EH (cell line): Measurements from ENCODE around the gene RPGRIP1.
"Not testable (repeated sequence)": the region's sequence is repeated elsewhere in the genome, so short reads cannot be mapped to it uniquely, and the experiment has no call there.

Experiments
- DNase-seq: peaks from one replicate; pipeline ENCODE4 v3.0.0-alpha.2; 2015; ENCODE audit warnings: low read depth

Gene RPGRIP1

DNA sequence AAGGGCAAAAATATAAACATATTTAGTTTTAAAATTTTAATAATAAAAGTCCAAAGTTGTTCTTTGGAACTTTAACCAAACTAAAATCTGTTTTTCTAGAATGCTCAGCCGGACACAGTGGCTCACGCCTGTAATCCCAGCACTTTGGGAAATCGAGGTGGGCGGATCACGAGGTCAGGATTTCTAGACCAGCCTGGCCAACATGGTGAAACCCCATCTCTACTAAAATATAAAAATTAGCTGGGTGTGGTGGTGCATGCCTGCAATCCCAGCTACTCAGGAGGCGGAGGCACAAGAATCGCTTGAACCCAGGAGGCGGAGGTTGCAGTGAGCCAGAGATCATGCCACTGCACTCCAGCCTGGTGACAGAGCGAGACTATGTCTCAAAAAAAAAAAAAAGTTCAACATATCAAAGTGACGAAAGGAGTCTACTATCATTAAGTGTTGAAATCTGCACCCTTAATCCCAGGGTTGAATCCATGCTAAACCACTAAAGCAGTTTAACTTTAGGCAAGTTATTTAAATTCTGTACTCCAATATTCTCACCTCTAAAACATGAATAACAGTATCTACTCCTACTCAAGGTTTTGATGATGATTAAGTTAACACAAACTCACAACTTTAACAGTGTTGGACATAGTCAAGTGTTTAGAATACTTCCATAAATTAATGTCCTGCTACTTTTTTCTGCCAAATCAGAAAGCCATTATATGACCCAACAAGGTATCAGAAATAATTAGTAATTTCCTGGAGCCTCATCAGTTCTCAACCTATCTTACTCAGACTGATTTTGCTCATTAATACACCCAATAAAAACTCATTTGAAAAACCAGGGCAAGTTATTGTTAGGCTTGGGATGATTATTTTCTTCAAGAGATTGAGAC lies 21.6 kb upstream of the RPGRIP1 start:
- DNase-seq = no peak

DNA sequence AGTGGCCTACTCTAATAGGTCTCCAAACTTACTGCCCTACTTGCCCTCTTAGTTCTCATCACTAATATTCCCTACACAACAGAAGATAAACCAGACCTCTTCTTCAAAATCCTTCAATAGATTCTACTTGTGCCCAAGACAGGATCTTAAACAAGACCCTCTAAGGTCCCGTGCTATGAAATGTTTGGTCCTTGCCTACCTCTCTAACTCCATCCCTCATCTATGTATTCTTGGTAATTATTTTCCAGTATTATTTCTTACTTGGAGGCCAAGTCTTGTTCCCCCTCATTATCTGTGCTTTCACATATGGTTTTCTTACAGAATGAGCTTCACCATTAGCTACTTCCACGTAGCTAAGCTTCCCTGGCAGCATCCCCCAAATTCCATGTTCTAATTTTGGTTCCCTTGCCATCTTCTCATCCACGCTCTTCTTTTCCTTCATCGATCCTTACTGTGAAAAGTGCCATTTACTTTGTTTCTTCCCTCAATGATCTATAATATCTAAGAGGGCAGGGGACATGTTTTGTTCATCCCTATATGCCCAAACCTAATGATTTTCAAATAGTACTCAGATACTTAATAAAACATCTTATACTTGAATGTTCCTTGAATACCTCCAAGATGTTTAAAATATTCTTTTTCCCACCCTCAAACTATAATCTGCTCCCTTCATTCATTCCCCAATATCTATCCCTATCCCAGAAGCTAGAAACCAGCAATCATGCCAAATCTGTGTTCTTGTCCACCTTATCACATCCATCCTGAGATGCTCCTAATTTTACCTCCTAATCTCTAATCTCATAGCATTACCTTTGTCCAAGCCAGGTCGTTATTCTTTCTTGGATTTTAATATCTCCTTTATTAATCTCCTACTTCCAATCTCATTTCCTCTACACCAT lies 20.7 kb upstream of the RPGRIP1 start:
- no peak for DNase-seq

DNA sequence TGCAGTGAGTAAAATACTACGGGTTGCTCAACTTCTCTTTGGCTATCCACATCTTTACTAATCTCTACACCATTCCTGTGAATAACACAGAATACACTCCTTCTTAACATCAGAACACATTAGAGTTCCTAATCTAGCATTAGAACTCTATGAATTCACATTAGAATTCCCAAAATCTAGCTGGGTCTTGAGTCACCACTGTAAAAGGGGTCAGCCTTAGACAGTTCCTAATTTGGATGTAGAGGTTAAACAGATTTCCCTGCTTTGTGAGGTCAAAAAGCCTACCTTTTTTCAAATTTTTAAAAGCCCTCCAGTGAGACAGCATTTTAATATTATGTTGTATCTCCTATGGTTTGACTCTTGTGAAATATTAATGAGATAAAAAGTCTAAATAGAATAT lies 18.1 kb upstream of the RPGRIP1 start:
- DNase-seq = no peak

DNA sequence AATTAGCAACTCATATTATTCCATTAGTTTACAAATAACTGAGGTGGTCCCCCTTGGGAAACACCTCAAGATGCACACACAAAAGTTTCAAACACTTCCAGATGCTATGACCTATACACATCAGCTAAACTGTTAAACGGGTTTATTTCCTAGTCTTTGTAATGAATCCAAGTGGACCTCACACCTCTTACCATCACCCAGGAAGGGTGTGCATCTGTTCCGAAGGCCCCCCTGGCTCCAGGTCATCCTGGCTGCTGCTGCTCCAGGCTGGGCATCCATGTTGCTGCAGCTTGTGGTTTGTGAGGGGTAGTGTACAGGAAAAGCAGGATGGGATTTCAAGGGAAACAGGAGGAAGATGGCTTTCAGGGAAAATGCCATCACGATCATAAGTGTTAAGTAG lies 17.5 kb upstream of the RPGRIP1 start:
- no peak for DNase-seq

DNA sequence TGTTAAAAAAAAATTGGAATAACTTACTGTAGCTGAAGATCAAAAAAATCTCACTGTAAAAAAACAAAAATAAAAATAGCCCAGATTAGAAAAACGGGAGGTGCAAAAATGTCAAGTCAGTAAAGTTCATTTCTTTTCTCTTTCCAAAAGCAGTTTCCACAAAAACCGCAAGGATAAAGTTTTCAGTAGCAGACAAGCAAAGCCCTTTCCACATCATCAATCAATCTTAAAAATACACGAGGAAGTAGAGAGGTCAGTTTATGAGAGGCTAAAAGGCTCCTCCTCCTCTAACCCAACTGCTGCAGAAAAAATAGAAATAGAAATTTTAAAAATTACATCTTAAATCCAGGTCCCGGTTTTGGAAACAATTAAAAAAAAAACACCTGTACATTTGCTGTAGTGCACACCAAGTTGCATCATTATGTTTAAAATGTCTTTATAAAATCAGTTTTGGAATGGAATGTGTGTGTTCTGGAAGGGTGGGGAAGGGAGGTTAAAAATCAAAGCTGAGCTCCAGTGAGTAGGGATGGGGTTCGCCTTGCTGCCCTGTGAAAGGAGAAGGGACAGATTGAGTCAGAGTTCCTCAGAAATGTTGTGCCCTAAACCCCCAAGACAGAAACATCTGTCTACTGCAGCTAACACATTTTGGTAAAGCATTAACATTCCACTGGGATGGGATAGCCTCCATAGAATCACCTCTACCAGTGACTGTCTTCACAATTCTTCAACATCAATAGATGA lies 16.4 kb upstream of the RPGRIP1 start:
- peak; percentile 36 for DNase-seq

DNA sequence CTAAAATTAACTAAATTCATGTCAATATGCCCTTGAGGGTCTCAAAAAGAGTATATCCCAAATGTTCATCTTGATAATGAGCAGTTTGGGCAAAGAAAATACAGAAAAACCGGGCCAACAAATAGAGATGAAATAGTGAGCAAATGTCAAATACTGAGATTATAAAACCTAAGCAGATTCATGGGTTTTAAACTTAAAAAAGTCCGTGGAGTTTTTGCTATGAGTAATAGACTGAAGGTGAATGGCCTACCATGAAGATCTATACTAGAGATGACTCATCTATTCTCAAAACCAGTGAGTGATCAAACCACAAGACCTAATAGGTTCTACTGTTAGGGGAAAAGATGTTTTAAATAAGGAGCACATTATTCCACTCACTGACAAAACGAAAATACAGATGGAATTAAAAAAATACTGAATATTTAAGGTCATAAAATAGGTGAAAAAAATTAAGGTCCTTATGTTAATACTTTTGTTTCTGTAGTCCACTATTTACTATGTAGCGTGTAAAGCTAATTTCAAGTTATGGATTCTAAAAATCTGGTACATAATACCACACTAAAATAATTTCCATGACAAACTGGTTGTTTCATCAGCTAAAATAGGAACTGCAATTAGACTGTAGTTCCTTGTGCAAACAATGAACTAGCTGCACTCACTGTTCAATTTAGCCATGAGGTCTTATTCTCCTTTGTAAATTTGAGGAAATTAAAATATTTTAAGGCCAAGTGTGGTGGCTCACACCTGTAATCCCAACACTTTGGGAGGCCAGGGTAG lies 15.7 kb upstream of the RPGRIP1 start:
- peak; percentile 80 for DNase-seq

DNA sequence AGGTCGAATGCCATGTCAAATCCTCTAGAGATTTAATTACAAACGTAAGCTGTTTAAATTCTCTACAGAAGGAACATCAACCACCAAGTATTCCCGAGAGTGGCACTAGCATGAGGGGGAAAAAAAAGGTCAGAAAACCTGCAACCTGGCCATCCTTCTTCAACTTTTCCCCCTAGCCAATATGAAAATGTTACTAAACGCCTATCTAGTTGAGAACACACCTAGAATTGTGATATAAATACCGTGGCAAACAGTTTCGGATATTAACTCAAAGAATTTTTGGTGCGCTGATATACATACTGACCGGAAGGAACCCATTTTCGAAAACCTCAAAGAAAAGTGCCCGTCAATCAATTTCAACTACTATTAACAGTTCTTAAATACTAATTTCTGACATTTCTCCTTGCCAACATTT lies 12.4 kb upstream of the RPGRIP1 start:
- peak; percentile 7 for DNase-seq

DNA sequence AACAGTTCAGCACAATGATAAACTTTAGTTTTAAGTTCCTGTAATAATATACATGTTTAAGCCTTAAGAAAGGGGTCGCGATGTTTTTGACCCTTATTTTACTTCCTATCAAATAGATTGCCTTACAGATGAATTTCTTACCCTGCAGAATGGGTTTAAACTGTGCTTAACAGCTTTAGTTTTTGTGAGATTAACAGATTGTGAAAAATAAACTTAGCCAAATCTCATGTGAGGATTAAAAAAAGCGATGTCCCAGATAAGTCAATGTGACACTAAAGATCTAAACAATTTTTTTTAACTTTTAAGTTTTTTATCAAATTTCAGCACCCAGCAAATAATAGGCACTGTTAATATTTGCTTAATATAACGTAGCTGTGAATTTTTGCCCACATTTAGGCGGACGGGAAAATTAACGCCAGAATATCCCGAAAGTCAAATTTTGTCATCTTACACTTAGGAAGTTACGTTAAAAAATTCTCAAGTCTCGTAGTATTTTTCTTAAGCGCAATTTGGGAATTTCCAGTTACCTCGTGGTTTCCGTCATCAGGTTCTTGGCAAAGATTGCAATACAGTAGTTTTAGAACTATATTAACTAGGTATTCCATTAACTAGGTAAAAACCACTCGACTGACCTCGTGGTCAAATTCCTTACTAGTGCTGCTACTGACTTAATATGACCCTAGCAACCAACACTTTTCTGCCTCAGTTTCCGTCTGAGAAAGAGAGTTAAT lies 11.8 kb upstream of the RPGRIP1 start:
- peak; percentile 32 for DNase-seq

DNA sequence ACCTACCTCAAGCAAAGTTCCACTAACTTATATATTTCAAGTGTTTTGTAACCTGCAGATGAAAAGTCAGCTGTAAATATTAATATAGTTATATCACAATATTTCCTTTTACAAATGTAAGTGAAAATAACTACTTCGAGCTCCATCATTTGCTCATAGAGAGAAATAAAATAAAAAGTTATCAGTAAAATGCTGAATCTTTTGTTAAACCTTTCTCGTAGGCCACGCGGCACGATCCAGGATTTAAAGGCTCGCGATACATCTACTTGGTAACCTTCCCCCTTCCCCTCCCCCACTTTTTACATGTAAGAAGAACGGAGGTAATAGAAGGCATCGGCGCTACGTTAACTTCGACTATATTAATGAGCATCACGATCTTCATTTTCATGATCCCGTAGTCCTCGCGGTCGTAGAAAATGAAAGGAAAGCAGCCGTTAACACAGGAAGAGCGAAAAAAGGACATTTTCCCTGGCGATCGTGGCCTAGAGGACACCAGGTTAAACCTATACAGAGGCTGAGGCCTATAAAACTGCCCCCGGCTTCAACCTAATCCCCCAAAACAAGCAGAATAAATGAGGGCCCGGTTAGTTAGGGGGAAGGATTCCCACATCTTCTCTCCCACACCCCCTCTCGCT lies 11.1 kb upstream of the RPGRIP1 start:
- peak; percentile 71 for DNase-seq

DNA sequence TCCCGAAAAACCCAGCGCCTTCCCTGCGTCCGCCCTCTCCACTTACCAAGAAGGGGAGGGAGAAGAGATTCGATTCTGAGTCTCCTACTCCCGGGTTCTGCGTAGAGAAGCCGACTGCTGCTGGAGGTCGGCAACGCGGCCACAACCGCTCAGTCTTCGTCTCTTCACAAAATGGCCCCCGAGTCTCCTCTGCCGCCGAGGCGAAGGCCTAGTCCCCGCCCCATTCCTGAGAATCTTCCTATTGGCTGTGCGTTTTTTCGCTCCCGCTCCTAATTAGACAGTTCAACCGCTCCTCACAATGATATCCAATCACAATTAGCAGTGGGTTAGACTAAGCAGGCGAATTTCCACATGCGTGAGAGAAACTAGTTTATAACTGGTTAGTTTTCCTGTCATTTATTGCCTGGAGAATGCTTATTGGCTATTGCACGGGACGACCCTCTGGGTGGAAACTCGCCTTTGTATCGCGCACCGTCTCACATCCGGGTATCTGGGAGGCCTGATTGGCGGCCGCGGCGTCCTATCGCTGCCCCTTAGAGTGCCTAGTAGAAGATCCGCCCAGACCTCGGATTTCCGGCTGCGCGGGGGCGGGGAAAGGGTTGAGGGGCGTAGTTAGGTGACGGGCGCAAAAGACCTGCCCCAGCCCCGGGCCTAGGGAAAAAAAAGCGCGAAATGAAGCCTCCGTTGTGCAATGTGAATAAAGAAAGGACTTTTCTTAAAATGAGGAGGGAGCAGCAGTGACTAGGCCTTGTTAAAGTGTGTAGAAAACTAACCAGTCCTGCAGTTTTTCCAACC lies 10.4 kb upstream of the RPGRIP1 start, which contains the start of gene HNRNPC:
HNRNPC (minus strand) TSS at position 191 of the 795 bp plus-strand sequence. CDS start 35,249 bp downstream, outside the sequence.
- peak; percentile 100 for DNase-seq

DNA sequence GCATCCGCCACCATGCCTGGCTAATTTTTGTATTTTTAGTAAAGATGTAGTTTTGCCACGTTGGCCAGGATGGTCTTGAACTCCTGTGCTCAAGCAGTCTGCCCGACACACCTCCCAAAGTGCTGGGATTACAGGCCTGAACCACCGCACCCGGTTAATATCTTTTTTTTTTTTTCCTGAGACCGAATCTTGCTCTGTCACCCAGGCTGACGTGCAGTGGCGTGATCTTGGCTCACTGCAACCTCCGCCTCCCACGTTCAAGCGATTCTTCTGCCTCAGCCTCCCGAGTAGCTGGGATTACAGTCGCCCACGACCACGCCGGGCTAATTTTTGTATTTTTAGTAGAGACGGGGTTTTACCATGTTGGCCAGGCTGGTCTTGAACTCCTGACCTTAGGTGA lies 7.2 kb upstream of the RPGRIP1 start:
- DNase-seq = not testable (repeated sequence)

DNA sequence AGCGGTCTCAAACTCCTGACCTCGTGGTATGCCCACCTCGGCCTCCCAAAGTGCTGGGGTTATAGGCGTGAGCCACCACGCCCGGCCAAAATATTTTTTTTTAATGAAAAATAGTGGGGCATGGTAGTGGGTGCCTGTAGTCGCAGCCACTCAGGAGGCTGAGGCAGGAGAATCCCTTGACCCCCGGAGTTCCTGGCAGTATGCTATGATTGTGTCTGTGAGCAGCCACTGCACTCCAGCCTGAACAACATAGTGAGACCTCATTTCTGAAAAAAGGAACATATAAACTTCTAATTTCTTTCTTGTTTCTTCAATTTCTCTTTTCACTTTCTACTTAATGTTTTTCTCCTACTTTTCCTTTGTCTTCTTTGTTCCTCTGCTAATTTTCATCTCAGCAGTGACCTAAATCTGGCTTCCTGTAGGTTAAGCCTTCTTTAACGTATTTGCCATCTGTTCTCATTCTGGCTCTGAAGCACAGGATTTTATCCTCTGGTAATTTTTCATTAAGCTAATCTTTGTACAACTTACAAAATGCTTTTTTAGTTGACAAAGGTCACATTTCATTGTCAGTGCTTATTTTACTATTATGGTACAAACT lies 4.5 kb upstream of the RPGRIP1 start:
- no peak for DNase-seq

DNA sequence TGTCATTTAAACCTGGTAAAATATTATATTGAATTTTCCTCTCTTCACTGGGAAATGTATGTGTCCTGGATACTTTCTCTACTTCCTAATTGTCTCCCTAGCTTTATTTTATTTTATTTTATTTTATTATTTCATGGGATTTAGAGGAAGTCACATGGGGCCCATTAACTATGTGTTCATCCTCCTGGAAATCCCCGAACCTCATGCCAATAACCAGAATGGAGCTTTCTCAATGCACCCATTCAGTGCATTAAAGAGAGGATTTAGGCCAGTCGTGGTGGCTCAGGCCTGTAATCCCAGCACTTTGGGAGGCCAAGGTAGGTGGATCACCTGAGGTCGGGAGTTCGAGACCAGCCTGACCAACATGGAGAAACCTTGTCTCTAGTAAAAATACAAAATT lies 1.3 kb upstream of the RPGRIP1 start:
- DNase-seq = no peak

DNA sequence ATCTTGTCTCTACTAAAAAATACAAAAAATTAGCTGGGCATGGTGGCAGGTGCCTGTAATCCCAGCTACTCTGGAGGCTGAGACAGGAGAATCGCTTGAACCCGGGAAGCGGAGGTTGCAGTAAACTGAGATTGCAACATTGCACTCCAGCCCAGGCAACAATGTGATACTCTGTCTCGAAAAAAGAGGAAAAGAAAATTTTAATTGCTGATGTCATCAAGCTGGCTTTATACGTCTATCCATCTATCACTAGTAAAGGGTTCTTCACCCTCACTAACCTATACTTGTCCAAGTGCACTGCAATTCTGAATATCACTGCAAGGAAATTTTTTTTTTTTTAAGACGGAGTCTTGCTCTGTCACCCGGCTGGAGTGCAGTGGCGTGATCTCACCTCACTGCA lies 2.0 kb downstream of the RPGRIP1 start:
- not testable (repeated sequence) for DNase-seq

DNA sequence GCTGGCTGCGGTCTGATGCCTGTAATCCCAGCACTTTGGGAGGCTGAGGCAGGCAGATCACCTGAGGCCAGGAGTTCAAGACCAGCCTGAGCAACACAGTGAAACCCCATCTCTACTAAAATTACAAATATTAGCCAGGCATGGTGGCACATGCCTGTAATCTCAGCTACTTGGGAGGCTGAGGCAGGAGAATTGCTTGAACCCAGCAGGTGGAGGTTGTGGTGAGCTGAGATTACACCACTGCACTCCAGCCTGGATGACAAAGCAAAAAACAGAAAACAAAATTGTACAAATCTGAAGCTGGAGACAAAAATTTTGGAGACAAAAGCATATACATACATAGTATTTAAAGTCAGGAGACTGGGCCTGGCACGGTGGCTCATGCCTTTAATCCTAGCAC lies 6.6 kb downstream of the RPGRIP1 start:
- not testable (repeated sequence) for DNase-seq

DNA sequence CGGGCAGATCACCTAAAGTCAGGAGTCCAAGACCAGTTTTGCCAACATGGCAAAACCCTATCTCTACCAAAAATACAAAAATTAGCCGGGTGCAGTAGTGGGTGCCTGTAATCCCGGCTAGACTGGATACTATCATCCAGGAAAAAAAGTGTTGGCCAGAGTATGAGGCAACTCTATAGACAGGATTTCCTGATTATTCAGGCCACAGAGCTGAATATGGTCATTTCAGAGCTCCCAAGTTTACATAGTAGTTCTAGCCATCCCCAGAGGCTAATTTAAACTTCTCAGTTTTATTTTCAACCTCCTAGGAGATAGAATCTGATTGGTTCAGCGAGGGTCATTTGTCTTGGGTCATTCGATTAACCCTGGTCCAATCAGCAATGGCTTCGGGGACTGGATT lies 7.3 kb downstream of the RPGRIP1 start:
- no peak for DNase-seq

DNA sequence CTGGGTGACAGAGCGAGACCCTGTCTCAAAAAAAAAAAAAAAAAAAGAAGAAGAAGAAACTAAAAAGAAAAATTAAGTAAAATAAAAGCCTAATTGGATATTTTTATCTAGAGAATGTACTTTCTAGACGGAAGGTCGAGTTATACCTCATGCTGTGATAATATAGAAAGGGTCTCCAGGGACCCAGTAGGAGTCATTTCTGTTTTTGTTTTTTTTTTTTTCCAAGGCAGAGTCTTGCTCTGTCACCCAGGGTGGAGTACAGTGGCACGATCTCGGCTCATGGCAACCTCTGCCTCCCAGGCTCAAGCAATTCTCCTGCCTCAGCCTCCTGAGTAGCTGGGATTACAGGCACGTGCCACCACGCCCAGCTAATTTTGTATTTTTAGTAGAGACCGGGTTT lies 14.1 kb downstream of the RPGRIP1 start:
- DNase-seq = not testable (repeated sequence)

DNA sequence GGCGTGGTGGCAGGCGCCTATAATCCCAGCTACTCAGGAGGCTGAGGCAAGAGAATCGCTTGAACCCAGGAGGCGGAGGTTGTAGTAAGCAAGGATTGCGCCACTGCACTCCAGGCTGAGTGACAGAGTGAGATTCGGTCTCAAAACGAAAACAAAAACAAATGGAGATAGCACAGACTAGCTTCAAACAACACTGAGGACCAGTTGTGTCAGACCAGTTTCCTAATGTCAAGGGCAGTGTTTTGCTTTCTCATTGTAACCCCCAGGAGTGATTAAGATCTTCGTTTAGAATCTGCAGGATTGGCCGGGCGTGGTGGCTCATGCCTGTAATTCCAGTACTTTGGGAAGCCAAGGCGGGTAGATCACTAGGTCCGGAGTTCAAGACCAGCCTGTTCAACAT lies 18.5 kb downstream of the RPGRIP1 start:
- no peak for DNase-seq

DNA sequence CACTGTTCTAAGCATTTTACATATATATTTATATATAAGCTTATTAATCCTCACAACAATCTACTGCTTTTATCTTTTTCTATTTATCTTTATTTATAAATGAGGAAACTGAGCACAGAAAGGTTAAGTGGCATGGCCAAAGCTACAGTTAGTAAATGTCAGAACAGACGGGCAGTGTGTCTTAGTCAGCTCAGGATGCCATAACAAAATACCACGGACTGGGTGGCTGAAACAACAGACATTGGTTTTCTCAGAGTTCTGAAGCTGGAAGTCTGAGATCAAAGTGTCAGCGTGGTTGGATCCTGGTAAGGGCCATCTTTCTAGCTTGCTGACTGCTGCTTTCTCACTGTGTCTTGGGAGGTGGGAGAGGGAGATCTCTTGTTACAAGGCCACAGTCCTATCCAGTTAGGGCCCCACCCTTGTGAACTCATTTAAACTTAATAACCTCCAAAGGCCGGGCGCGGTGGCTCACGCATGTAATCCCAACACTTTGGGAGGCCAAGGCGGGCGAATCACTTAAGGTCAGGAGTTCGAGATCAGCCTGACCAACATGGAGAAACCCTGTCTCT lies 19.8 kb downstream of the RPGRIP1 start:
- DNase-seq = no peak
